GM10266 (cell line): ENCODE measurements around the gene EHD3.

Experiments
- DNase-seq: peaks from one replicate; pipeline ENCODE4 v3.0.0; 2012; ENCODE audit errors: extremely low spot score
- CTCF ChIP-seq: IDR thresholded peaks from 2 replicates; pipeline ENCODE4 v1.5.1; 2012; ENCODE audit warnings: mild to moderate bottlenecking, low read depth; ENCODE audit not compliant: control insufficient read depth, insufficient read depth; ENCODE audit errors: missing control alignments

Gene EHD3

GRCh38 chr2:31302940-31303563 is 69.1 kb downstream of the EHD3 start:
- no peak for TF ChIP-seq CTCF
- DNase-seq = no peak

GRCh38 chr2:31304816-31305215 is 70.9 kb downstream of the EHD3 start:
- no peak for DNase-seq
- TF ChIP-seq CTCF = no peak

GRCh38 chr2:31312898-31313297 is 78.9 kb downstream of the EHD3 start:
- no peak for DNase-seq
- no peak for TF ChIP-seq CTCF

GRCh38 chr2:31314761-31315160 is 80.8 kb downstream of the EHD3 start:
- no peak for DNase-seq
- TF ChIP-seq CTCF = no peak

GRCh38 chr2:31317396-31317795 is 83.4 kb downstream of the EHD3 start:
- no peak for TF ChIP-seq CTCF
- no peak for DNase-seq

GRCh38 chr2:31318361-31319336 is 84.7 kb downstream of the EHD3 start:
- no peak for DNase-seq
- no peak for TF ChIP-seq CTCF
